AG09319 (cell line): Measurements from ENCODE around the gene BCL10.

Source experiments
- DNase-seq: peaks from one replicate; pipeline ENCODE4 v3.0.0-alpha.2; 2010; ENCODE audit warnings: low read depth; ENCODE audit errors: extremely low read depth
- CTCF ChIP-seq: IDR thresholded peaks from 2 replicates; pipeline ENCODE4 v1.5.1; 2011; ENCODE audit warnings: low read depth, mild to moderate bottlenecking, inconsistent platforms, low read length, moderate library complexity

The BCL10 gene

GRCh38 chr1:85229574-85230097 lies 46.8 kb downstream of the BCL10 start:
- no peak for TF ChIP-seq CTCF

GRCh38 chr1:85228972-85229371 lies 47.5 kb downstream of the BCL10 start:
- TF ChIP-seq CTCF, result no peak
- no peak for DNase-seq

More at GRCh38 chr1:85229574-85230097, 46.8 kb downstream of the BCL10 start:
- DNase-seq, result no peak

- no peak for TF ChIP-seq CTCF
- DNase-seq, result no peak
Measured at GRCh38 chr1:85225624-85226380, 50.6 kb downstream of the BCL10 start.

- no peak for DNase-seq
- no peak for TF ChIP-seq CTCF
Measured at GRCh38 chr1:85224734-85225623, 51.5 kb downstream of the BCL10 start.

GRCh38 chr1:85224295-85224694 lies 52.1 kb downstream of the BCL10 start:
- no peak for TF ChIP-seq CTCF
- no peak for DNase-seq

GRCh38 chr1:85223334-85223733 lies 53.1 kb downstream of the BCL10 start:
- no peak for TF ChIP-seq CTCF
- DNase-seq, result no peak

- no peak for TF ChIP-seq CTCF
- DNase-seq, result peak; percentile 77
Measured at GRCh38 chr1:85220756-85221201, 55.7 kb downstream of the BCL10 start.
